Measurements from ENCODE around the gene STX18. TPM values are rescaled to one million over a fixed set of nuclear protein-coding genes. Genes with fewer than 3 reads are reported as not detected.
"Not testable (repeated sequence)": the region's sequence is repeated elsewhere in the genome, so short reads cannot be mapped to it uniquely, and the experiment has no call there.

Gene STX18
- total RNA-seq, 1 donor from 2014 or later = 36.5 TPM

DNA sequence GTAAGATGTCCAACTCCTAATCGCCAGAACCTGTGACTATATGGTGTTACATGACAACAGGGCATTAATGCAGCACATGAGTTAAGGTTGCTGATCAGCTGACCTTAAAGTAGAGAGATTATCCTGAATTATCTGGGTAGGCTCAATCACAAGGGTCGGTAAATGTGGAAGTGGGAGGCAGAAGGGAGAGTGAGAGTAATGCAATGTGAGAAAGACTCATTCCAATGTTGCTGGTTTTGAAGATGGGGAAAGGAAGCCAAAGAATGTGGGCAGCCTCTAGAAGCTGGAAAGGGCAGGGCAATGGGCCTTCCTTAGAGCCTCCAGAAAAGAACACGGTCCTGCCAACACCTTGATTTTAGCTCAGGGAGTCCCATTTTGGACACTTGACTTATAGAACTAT lies 67.4 kb downstream of the STX18 start:
- intact Hi-C loops (cut with DNase I) = no loop called here
- ATAC-seq (no peak), DNase-seq (no peak)
- Histone ChIP-seq H3K4me1 (no peaks in the 10 kb centered on the region), H3K36me3 (peaks cover 20% of the 10 kb centered on the region), H3K27me3 (ENCODE audit: low read depth) (no peaks in the 10 kb centered on the region), H3K9me3 (no peaks in the 10 kb centered on the region), H3K27ac (no peak overlapping the region), H3K4me3 (no peak overlapping the region)
- TF ChIP-seq, protein P1, sequence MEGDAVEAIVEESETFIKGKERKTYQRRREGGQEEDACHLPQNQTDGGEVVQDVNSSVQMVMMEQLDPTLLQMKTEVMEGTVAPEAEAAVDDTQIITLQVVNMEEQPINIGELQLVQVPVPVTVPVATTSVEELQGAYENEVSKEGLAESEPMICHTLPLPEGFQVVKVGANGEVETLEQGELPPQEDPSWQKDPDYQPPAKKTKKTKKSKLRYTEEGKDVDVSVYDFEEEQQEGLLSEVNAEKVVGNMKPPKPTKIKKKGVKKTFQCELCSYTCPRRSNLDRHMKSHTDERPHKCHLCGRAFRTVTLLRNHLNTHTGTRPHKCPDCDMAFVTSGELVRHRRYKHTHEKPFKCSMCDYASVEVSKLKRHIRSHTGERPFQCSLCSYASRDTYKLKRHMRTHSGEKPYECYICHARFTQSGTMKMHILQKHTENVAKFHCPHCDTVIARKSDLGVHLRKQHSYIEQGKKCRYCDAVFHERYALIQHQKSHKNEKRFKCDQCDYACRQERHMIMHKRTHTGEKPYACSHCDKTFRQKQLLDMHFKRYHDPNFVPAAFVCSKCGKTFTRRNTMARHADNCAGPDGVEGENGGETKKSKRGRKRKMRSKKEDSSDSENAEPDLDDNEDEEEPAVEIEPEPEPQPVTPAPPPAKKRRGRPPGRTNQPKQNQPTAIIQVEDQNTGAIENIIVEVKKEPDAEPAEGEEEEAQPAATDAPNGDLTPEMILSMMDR (IDR thresholded peaks at IDR 0.05) = no peak

DNA sequence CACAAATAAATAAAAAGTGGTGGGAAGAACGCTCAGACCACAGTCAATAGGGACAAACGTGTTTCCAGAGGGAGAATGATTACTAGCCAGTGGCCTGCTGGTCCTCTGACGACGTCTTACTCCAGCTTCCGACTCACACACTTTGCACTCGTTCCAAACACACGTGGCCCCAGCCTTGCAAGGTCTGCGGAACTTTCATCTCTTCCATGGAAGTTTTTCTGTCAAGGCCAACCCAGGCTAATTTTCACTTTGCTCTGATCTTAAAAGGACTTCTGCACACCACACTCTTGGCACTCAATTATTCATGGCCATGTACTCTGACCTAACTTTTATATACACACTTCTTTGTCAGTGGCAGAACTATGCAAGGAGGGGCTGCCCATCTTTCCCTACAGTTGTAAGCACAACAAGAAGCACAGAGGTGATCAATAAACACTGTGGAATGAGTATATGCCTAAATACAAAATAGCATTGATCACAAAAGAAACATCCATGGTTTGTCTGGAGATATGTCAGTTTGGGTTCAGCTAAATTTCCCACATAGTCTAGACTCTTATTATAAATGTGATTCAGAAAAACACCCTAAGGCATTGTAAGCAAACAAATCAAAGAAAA lies 69.4 kb downstream of the STX18 start:
- Histone ChIP-seq H3K36me3 (peaks cover 39% of the 10 kb centered on the region), H3K27ac (no peak overlapping the region), H3K4me1 (no peaks in the 10 kb centered on the region), H3K4me3 (no peak overlapping the region), H3K9me3 (no peaks in the 10 kb centered on the region), H3K27me3 (ENCODE audit: low read depth) (no peaks in the 10 kb centered on the region)
- ATAC-seq (no peak), DNase-seq (no peak)
- TF ChIP-seq, protein P1 (IDR thresholded peaks at IDR 0.05) = no peak
- intact Hi-C loops (cut with DNase I) = no loop called here

DNA sequence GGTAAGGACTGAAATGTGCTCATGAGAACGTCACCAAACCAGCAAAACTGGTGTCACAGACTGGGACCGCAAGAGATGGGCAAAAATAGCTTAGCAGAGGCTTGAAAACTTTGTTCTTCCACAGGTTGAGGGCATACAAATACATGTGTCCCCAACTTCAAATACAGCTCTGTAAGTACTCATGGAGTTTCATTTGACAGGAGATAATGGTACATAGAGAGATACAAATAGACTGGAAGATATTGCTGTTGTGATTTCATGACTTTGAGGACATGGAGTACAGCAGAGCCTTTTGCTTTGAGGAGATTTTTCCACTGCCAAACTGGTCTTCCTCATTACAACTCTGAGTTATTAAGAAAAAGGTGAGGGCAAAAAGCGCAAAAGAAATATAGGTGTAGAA lies 70.7 kb downstream of the STX18 start:
- DNase-seq = no peak
- no peaks in the 10 kb centered on the region for H3K9me3 ChIP-seq
- H3K4me3 ChIP-seq = no peak overlapping the region
- no peak for ATAC-seq
- H3K4me1 ChIP-seq = no peaks in the 10 kb centered on the region
- H3K27ac ChIP-seq = no peak overlapping the region
- TF ChIP-seq, protein P1 (IDR thresholded peaks at IDR 0.05) = no peak
- H3K36me3 ChIP-seq = peaks cover 51% of the 10 kb centered on the region
- intact Hi-C loops (cut with DNase I) = no loop called here
- no peaks in the 10 kb centered on the region for H3K27me3 ChIP-seq (ENCODE audit: low read depth)

DNA sequence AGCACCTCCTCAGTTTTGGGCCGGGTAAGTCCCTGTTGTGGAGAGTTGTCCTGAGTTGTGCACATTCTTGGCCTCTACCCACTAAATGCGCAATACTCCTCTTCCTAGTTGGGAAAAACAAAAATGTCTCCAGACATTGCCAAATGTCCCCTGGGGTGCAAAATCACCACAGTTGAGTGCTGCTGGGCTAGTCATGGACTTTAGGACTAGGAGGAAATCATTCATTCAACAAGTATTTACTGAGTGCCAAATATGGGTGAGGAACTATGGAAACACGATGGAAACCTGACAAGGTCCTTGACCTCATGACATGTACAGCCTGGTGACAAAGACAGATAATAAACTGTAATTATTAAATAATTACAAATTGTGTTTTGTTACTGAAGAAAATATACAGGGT lies 71.6 kb downstream of the STX18 start:
- no peaks in the 10 kb centered on the region for H3K4me1 ChIP-seq
- H3K27me3 ChIP-seq (ENCODE audit: low read depth) = no peaks in the 10 kb centered on the region
- intact Hi-C loops (cut with DNase I) = no loop called here
- no peak for DNase-seq
- H3K27ac ChIP-seq = no peak overlapping the region
- no peaks in the 10 kb centered on the region for H3K9me3 ChIP-seq
- no peak overlapping the region for H3K4me3 ChIP-seq
- peaks cover 61% of the 10 kb centered on the region for H3K36me3 ChIP-seq
- TF ChIP-seq, protein P1 (IDR thresholded peaks at IDR 0.05) = no peak
- ATAC-seq = no peak

DNA sequence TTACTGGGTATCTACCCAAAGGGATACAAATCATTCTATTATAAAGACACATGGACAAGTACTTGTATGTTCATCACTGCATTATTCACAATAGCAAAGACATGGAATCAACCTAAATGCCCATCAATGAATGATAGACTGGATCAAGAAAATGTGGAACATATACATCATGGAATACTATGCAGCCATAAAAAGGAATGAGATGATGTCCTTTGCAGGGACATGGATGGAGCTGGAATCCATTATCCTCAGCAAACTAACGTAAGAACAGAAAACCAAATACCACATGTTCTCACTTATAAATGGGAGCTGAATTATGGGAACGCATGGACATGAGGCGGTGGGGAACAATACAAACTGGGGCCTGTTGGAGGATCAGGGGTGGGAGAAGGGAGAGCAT lies 76.6 kb downstream of the STX18 start:
- H3K4me3 ChIP-seq; H3K27me3 ChIP-seq (ENCODE audit: low read depth); H3K27ac ChIP-seq; intact Hi-C loops (cut with DNase I); DNase-seq; H3K4me1 ChIP-seq; H3K9me3 ChIP-seq; ATAC-seq: not testable (repeated sequence)
- peaks cover 61% of the 10 kb centered on the region for H3K36me3 ChIP-seq

DNA sequence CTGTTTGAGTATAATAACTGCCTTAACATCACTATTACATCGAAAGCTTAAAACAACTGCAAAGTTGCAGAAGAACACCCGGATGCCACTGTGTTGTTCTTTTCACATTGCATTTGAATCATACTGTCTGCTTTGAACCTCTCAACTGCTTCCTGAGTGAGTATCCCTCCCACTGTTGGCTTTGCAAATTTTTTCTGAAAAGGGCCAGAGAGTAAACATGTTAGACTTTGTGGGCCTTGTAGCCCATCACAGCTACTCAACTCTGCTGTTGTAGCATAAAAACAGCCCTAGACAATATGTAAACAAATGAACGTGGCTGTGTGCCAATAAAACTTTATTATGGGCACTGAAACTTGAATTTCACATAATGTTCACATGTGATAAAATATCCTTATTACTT lies 78.9 kb downstream of the STX18 start:
- no peak overlapping the region for H3K4me3 ChIP-seq
- intact Hi-C loops (cut with DNase I) = no loop called here
- DNase-seq (no peak), ATAC-seq (no peak)
- no peaks in the 10 kb centered on the region for H3K4me1 ChIP-seq
- H3K36me3 ChIP-seq = peaks cover 57% of the 10 kb centered on the region
- H3K27ac ChIP-seq = no peak overlapping the region
- no peaks in the 10 kb centered on the region for H3K9me3 ChIP-seq
- H3K27me3 ChIP-seq (ENCODE audit: low read depth) = no peaks in the 10 kb centered on the region
- TF ChIP-seq, protein P1 (IDR thresholded peaks at IDR 0.05) = no peak

All from lower lobe of right lung (tissue), 2 donors.